Muscle of arm (tissue), 12 donors: ENCODE results near the gene IL9. TPM values are rescaled to one million over a fixed set of nuclear protein-coding genes. Genes with fewer than 3 reads are reported as not detected.

ENCODE experiments used
- DNase-seq: peaks from one replicate; pipeline ENCODE4 v3.0.0-alpha.2; 2013
- polyA plus RNA-seq, 12 donors: library from polyadenylated mRNA; unstranded; fragments of 120-200 nt; gene quantifications; one replicate each; pipeline ENCODE4 v1.2.1, GENCODE V29; 2013; ENCODE audit not compliant: insufficient read length in 12 of 12

Gene IL9
- polyA plus RNA-seq, 12 donors = not detected

- DNase-seq = no peak
Measured at GRCh38 chr5:135891791-135892190, 3.9 kb downstream of the IL9 start.

- DNase-seq = no peak
Measured at GRCh38 chr5:135891268-135891667, 4.4 kb downstream of the IL9 start.

GRCh38 chr5:135890867-135891266, 4.8 kb downstream of the IL9 start:
- DNase-seq = no peak

- DNase-seq = no peak
Measured at GRCh38 chr5:135890296-135890695, 5.3 kb downstream of the IL9 start.

GRCh38 chr5:135887881-135888614, 7.6 kb downstream of the IL9 start:
- no peak for DNase-seq

- peak; percentile 65 for DNase-seq
Measured at GRCh38 chr5:135887447-135887864, 8.2 kb downstream of the IL9 start.

GRCh38 chr5:135886136-135886535, 9.5 kb downstream of the IL9 start:
- no peak for DNase-seq

GRCh38 chr5:135885031-135885430, 10.6 kb downstream of the IL9 start:
- DNase-seq = no peak

GRCh38 chr5:135883441-135883840, 12.2 kb downstream of the IL9 start:
- no peak for DNase-seq

- DNase-seq = no peak
Measured at GRCh38 chr5:135883026-135883425, 12.6 kb downstream of the IL9 start.

GRCh38 chr5:135881819-135882218, 13.8 kb downstream of the IL9 start:
- DNase-seq = no peak

- no peak for DNase-seq
Measured at GRCh38 chr5:135881244-135881643, 14.4 kb downstream of the IL9 start.

GRCh38 chr5:135880801-135881200, 14.8 kb downstream of the IL9 start:
- no peak for DNase-seq

- no peak for DNase-seq
Measured at GRCh38 chr5:135880278-135880677, 15.4 kb downstream of the IL9 start.

- DNase-seq = no peak
Measured at GRCh38 chr5:135879591-135879990, 16.1 kb downstream of the IL9 start.

- no peak for DNase-seq
Measured at GRCh38 chr5:135878156-135878620, 17.5 kb downstream of the IL9 start.

- DNase-seq = no peak
Measured at GRCh38 chr5:135877570-135878155, 18.0 kb downstream of the IL9 start.

GRCh38 chr5:135876146-135876545, 19.5 kb downstream of the IL9 start:
- no peak for DNase-seq

- no peak for DNase-seq
Measured at GRCh38 chr5:135875567-135875966, 20.1 kb downstream of the IL9 start.

- no peak for DNase-seq
Measured at GRCh38 chr5:135874461-135874860, 21.2 kb downstream of the IL9 start.

- no peak for DNase-seq
Measured at GRCh38 chr5:135873831-135874230, 21.8 kb downstream of the IL9 start.

GRCh38 chr5:135871268-135871915, 24.2 kb downstream of the IL9 start:
- no peak for DNase-seq

GRCh38 chr5:135869935-135870334, 25.7 kb downstream of the IL9 start:
- DNase-seq = no peak
